ENCODE results near the gene DYNC1LI1. TPM values are rescaled to one million over a fixed set of nuclear protein-coding genes. Genes with fewer than 3 reads are reported as not detected.

The DYNC1LI1 gene
- total and polyA plus RNA-seq, 9 of the 15 experiments (the other 6 are each of a cell fraction or from before 2014, with no cell fraction given): 21.0 to 85.4 (median 61.3) TPM

DNA sequence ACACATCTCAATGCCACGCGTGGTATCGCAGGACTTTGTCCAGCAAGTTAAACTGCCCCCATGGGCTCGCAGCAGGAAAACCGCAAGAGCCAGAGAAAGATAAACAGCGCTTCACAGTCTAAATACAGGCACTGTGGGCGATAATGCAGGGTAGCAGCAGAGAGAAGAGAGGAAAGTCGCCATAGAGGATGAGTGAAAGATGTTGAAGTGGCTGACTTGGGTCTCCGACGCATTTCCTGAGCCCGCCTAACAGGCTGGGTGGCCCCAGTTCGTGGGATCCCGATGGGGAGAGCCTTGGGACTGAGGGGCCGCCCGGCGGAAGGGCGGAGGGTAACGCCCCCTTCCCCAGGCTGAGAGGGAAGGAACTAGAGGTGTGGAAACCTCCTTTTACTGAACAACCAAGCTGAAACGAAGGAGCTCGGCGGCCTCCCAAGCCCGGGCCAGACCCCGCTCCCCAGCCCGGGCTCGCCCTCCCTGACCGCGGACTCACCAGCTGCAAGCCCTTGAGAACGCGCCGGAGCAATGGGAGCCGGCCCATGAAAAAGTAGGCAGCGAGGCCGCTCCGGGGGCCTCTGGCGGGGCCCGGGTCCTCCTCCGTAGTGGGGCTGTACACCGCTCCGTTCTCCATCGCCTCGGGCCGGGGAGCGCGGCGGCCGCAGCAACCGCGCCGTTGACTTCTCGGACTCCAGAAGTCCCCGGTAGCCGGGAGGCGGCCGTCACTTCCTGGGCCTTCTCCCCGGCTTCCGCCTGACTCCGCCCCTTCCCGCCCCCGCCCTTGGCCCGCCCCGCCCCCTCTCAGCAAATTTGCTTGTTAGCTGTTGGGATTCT lies 68.3 kb downstream of the DYNC1LI1 start, which contains the start of gene CMTM6 (continued):
- TF ChIP-seq MCM3 (IDR thresholded peaks at IDR 0.05) (no peak), MEIS2 (IDR thresholded peaks at IDR 0.05; ENCODE audit: partially characterized antibody) (peak; percentile 7), ELF4 (CRISPR knock-in tag; IDR thresholded peaks at IDR 0.05) (0 out of 2 replicates have a peak, but pooled peaks have one; percentile 59), HES1 (IDR thresholded peaks at IDR 0.05; ENCODE audit: low read depth) (0 out of 2 replicates have a peak, but pooled peaks have one; percentile 41), THAP12 (CRISPR knock-in tag; IDR thresholded peaks at IDR 0.05) (no peak), HEY1 (CRISPR knock-in tag; IDR thresholded peaks at IDR 0.05; ENCODE audit: borderline replicate concordance) (no peak), TSC22D4 (tag; IDR thresholded peaks at IDR 0.05) (no peak), JUN (IDR thresholded peaks at IDR 0.05; ENCODE audit: borderline replicate concordance, low read depth, low read length) (no peak), JUN (CRISPR knock-in tag; IDR thresholded peaks at IDR 0.05; ENCODE audit: borderline replicate concordance) (no peak), NR0B1 (IDR thresholded peaks at IDR 0.05; ENCODE audit: partially characterized antibody) (no peak), RBM22 (IDR thresholded peaks at IDR 0.05; ENCODE audit: low read depth, low read length, poor library complexity, severe bottlenecking) (peak; percentile 68), KDM1A (IDR thresholded peaks at IDR 0.05) (peak; percentile 55 to 68; a peak in 3 of 4 replicates), NKRF (IDR thresholded peaks at IDR 0.05; ENCODE audit: borderline replicate concordance) (peak; percentile 77)
- TF ChIP-seq, protein P1, sequence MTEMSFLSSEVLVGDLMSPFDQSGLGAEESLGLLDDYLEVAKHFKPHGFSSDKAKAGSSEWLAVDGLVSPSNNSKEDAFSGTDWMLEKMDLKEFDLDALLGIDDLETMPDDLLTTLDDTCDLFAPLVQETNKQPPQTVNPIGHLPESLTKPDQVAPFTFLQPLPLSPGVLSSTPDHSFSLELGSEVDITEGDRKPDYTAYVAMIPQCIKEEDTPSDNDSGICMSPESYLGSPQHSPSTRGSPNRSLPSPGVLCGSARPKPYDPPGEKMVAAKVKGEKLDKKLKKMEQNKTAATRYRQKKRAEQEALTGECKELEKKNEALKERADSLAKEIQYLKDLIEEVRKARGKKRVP (CRISPR knock-in tag; IDR thresholded peaks at IDR 0.05): no peak
- TF ChIP-seq, protein P2, sequence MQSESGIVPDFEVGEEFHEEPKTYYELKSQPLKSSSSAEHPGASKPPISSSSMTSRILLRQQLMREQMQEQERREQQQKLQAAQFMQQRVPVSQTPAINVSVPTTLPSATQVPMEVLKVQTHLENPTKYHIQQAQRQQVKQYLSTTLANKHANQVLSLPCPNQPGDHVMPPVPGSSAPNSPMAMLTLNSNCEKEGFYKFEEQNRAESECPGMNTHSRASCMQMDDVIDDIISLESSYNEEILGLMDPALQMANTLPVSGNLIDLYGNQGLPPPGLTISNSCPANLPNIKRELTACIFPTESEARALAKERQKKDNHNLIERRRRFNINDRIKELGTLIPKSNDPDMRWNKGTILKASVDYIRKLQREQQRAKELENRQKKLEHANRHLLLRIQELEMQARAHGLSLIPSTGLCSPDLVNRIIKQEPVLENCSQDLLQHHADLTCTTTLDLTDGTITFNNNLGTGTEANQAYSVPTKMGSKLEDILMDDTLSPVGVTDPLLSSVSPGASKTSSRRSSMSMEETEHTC (IDR thresholded peaks at IDR 0.05): no peak

Data from K562 (cell line).